Panc1 (cell line): Measurements from ENCODE around the gene S100A10.

Experiments
- POLR2AphosphoS5 ChIP-seq: IDR thresholded peaks from 2 replicates; pipeline ENCODE4 v1.6.1; 2012; ENCODE audit warnings: mild to moderate bottlenecking, low read depth, low read length, moderate library complexity
- SIN3A ChIP-seq: IDR thresholded peaks from 2 replicates; pipeline ENCODE4 v1.6.1; 2012; ENCODE audit warnings: low read depth, mild to moderate bottlenecking, low read length, moderate library complexity, borderline replicate concordance; ENCODE audit not compliant: insufficient read depth
- TCF7L2 ChIP-seq: IDR thresholded peaks from 2 replicates; pipeline ENCODE4 v1.6.1; 2011; ENCODE audit warnings: mild to moderate bottlenecking, low read depth, low read length, inconsistent platforms
- TF ChIP-seq, protein P1 (sequence below): fragments of 450-650 bp; IDR thresholded peaks from 2 replicates; pipeline ENCODE4 v1.5.1; 2017; ENCODE audit warnings: mild to moderate bottlenecking
- TF ChIP-seq, protein P2 (sequence below), 2 experiments: IDR thresholded peaks; 2 replicates each; pipeline ENCODE4 v1.6.1; 2011 to 2012; ENCODE audit warnings: low read depth in 2 of 2, control low read depth in 1 of 2, low read length in 1 of 2, mild to moderate bottlenecking in 1 of 2, moderate library complexity in 1 of 2; ENCODE audit not compliant: insufficient read depth in 1 of 2

DNA sequence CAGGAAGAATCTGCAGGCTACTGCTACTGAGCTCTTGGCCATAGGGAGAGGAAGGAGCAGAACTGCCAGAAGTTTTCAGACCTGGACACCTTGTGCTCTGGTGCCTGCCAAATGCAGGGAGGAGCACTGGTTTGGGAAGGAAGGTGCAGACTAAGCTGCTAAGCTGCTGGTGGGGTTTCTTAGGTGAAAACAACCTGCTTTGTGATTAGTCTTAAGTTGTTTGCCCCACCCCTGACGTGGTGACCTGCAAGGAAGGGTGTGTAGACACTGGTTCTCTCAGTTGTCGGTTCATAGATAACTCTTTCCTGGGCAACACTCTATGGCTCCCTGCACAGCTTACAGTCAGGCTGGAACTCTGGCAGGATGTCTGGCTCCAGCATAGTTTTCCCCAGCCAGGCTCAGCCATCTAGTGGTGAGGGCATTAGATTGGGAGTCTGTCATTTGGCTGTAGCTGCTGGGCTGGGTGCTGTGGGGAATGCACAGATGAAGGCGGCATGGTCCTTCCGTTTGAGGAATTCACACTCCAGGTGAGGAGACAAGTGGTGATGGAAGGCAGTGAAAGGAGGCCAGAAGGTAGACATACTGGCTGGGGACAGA is 10.3 kb upstream of the S100A10 start:
- TF ChIP-seq POLR2AphosphoS5 (no peak), TCF7L2 (no peak), SIN3A (no peak)
- TF ChIP-seq, protein P1, sequence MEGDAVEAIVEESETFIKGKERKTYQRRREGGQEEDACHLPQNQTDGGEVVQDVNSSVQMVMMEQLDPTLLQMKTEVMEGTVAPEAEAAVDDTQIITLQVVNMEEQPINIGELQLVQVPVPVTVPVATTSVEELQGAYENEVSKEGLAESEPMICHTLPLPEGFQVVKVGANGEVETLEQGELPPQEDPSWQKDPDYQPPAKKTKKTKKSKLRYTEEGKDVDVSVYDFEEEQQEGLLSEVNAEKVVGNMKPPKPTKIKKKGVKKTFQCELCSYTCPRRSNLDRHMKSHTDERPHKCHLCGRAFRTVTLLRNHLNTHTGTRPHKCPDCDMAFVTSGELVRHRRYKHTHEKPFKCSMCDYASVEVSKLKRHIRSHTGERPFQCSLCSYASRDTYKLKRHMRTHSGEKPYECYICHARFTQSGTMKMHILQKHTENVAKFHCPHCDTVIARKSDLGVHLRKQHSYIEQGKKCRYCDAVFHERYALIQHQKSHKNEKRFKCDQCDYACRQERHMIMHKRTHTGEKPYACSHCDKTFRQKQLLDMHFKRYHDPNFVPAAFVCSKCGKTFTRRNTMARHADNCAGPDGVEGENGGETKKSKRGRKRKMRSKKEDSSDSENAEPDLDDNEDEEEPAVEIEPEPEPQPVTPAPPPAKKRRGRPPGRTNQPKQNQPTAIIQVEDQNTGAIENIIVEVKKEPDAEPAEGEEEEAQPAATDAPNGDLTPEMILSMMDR, result peak; percentile 50
- TF ChIP-seq, protein P2, sequence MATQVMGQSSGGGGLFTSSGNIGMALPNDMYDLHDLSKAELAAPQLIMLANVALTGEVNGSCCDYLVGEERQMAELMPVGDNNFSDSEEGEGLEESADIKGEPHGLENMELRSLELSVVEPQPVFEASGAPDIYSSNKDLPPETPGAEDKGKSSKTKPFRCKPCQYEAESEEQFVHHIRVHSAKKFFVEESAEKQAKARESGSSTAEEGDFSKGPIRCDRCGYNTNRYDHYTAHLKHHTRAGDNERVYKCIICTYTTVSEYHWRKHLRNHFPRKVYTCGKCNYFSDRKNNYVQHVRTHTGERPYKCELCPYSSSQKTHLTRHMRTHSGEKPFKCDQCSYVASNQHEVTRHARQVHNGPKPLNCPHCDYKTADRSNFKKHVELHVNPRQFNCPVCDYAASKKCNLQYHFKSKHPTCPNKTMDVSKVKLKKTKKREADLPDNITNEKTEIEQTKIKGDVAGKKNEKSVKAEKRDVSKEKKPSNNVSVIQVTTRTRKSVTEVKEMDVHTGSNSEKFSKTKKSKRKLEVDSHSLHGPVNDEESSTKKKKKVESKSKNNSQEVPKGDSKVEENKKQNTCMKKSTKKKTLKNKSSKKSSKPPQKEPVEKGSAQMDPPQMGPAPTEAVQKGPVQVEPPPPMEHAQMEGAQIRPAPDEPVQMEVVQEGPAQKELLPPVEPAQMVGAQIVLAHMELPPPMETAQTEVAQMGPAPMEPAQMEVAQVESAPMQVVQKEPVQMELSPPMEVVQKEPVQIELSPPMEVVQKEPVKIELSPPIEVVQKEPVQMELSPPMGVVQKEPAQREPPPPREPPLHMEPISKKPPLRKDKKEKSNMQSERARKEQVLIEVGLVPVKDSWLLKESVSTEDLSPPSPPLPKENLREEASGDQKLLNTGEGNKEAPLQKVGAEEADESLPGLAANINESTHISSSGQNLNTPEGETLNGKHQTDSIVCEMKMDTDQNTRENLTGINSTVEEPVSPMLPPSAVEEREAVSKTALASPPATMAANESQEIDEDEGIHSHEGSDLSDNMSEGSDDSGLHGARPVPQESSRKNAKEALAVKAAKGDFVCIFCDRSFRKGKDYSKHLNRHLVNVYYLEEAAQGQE (IDR thresholded peaks at IDR 0.05; ENCODE audit: insufficient read depth in 1 of 2, low read depth in 2 of 2, low read length in 1 of 2), result no peak
